ENCODE results near the gene ATP10A. TPM values are rescaled to one million over a fixed set of nuclear protein-coding genes. Genes with fewer than 3 reads are reported as not detected.

ATP10A gene
- total RNA-seq, 1 donor: 1.3 TPM

DNA sequence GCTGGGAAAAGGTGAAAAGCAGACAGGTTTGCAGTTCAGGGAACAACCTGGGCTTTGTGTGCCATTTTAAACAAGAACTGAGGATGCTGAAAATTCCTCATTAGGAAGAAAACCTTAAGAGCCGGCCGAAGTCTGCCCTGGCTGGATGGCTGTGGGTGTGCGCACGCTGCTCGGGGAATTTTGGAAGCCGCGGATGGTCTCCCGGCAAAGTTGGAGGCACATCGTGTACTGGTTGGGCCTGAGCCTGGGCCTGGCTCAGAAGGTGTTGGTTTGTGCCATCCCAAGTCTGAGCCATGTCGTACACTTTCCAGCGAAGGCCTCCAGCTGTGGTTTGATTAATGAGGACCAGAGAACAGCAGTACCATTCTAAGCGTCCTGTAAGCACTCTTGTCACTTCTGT lies 188.2 kb downstream of the ATP10A start:
- TF ChIP-seq, protein P1, sequence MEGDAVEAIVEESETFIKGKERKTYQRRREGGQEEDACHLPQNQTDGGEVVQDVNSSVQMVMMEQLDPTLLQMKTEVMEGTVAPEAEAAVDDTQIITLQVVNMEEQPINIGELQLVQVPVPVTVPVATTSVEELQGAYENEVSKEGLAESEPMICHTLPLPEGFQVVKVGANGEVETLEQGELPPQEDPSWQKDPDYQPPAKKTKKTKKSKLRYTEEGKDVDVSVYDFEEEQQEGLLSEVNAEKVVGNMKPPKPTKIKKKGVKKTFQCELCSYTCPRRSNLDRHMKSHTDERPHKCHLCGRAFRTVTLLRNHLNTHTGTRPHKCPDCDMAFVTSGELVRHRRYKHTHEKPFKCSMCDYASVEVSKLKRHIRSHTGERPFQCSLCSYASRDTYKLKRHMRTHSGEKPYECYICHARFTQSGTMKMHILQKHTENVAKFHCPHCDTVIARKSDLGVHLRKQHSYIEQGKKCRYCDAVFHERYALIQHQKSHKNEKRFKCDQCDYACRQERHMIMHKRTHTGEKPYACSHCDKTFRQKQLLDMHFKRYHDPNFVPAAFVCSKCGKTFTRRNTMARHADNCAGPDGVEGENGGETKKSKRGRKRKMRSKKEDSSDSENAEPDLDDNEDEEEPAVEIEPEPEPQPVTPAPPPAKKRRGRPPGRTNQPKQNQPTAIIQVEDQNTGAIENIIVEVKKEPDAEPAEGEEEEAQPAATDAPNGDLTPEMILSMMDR (IDR thresholded peaks at IDR 0.05; ENCODE audit: insufficient read depth, low read depth, low read length): no peak
- no peak overlapping the region for H3K4me3 ChIP-seq (ENCODE audit: low read depth, low read length)
- DNase-seq (ENCODE audit: low read depth): no peak

DNA sequence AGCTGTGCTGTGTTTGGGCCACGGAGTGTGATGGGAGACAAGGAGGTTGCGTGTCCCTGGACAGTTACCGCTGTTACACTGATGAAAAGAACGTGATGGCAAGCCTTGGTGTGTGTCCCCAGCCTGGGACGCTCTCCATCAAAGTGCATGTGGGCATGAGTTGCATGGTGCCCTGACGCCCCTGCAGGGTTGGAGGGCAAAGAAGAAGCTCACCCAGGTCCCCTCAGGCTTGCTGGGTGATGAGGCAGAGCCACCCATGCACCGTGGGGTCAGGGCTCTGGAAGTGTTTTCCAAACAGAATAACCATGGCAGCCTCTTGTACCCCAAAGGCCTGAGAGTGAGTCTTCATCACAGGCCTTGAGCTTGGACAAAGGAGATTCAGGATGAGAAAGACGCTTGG lies 189.2 kb downstream of the ATP10A start:
- TF ChIP-seq, protein P1 (IDR thresholded peaks at IDR 0.05; ENCODE audit: insufficient read depth, low read depth, low read length): no peak
- no peak for DNase-seq (ENCODE audit: low read depth)

DNA sequence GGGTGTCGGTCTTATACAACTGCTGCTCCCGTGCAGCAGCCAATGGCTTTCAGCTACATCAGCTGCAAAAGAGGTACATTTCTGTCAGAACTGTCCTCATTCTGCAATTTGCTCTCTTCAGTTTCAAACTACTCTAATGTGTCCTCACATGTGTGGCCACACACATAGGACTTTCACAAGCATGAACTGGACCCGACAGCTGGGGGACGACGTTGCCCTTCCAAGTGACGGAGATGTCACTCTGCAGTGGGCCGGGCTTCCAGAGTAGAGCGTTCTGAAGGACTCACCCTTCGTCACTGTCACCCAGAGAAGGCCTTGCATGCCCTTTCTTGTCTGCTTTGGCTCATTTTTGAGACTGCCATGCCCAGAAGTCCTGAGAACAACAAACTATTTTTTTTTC lies 189.8 kb downstream of the ATP10A start:
- DNase-seq (ENCODE audit: low read depth): no peak
- TF ChIP-seq, protein P1 (IDR thresholded peaks at IDR 0.05; ENCODE audit: insufficient read depth, low read depth, low read length): no peak
- no peak overlapping the region for H3K4me3 ChIP-seq (ENCODE audit: low read depth, low read length)

More for the DNA sequence above, 189.2 kb downstream of the ATP10A start:
- no peak overlapping the region for H3K4me3 ChIP-seq (ENCODE audit: low read depth, low read length)

DNA sequence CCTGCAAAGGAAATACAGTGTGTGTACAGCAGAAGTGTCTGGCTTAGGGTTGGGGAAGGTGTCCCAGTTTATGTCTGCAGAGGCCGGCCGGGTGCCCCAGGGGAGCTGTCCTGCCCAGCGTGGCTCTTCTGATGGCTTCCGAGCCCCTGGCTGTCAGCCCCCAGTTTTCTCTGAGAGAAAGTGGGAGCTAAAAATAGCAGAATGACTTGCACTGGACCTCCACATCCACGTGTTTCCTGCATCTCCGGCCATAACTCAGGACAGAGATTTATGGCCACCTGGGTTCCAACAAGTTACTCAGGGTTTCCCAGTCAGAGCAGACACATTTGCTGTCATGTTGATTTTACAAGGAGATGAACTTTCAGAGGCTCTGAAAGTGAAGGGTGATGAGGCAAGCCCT lies 192.0 kb downstream of the ATP10A start:
- H3K4me3 ChIP-seq (ENCODE audit: low read depth, low read length): no peak overlapping the region
- TF ChIP-seq, protein P1 (IDR thresholded peaks at IDR 0.05; ENCODE audit: insufficient read depth, low read depth, low read length): no peak
- DNase-seq (ENCODE audit: low read depth): no peak

DNA sequence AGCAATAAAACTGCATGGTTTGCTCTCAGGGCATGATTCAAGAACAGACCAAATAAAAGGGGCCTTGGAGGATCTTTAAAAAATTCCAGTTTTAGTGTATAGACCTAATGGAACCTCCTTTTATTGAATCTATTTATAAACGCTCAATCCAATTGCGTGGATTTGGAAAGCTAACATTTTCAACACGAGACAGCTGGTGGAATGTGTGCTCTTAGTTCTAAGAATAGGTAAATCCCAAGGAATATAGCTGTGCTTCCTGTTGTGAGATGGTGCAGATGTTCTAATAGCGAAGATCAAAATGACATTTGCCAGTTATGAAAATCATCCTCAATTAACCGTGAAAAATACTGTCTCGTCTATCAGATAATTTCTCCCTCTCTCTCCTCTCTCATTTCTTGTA lies 192.5 kb downstream of the ATP10A start:
- no peak overlapping the region for H3K4me3 ChIP-seq (ENCODE audit: low read depth, low read length)
- DNase-seq (ENCODE audit: low read depth): no peak

DNA sequence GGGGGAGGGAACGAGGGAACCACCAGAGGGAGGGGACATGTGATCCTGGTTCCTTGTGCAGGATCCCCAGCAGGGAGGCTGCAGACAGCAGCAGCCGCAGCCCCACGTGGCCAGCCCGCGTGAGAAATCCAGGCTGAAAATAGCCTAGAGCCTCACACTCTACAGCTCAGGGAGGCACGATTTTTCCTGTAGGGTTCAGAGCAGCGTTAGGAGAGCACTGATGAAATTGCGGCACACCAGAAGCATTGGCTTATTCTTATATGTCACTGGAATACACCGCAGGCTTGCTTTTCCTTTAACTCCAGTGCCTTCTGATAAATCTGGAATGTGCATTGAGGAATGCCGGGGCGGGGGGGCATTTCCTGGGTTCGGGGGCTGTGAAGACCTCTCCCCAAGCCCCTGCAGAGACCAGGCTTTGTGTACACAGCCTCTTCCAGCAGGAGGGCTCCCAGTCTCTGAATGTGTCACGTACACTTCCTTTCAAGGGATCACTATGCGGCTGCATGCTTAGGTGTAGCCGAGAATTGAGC lies 193.0 kb downstream of the ATP10A start:
- DNase-seq (ENCODE audit: low read depth): no peak
- TF ChIP-seq, protein P1 (IDR thresholded peaks at IDR 0.05; ENCODE audit: insufficient read depth, low read depth, low read length): no peak
- no peak overlapping the region for H3K4me3 ChIP-seq (ENCODE audit: low read depth, low read length)

More for the DNA sequence above, 192.5 kb downstream of the ATP10A start:
- TF ChIP-seq, protein P1 (IDR thresholded peaks at IDR 0.05; ENCODE audit: insufficient read depth, low read depth, low read length): no peak

DNA sequence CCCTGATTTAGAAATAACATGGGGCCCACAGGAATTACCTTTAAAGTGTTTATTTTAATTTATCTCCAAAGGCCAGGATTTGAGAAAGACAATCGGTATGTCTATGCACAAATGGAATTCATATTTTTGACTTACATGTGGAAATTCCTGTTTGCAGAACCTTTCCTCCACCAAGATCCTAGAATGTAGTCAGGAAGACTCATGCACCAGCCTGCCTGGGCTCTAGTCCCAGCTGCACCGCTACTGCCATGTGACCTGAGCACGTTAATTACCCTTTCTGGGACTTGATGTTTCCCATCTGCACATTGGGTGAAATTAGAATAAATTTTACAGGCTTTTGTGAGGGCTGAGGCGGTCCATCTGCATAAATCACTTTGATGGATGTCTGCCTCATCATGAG lies 194.2 kb downstream of the ATP10A start:
- DNase-seq (ENCODE audit: low read depth): no peak
- TF ChIP-seq, protein P1 (IDR thresholded peaks at IDR 0.05; ENCODE audit: insufficient read depth, low read depth, low read length): no peak
- H3K4me3 ChIP-seq (ENCODE audit: low read depth, low read length): no peak overlapping the region

Measured in fibroblast of villous mesenchyme (primary cell).